HFFc6 (cell line): ENCODE measurements around the gene UGT1A6. TPM values are rescaled to one million over a fixed set of nuclear protein-coding genes. Genes with fewer than 3 reads are reported as not detected.

Source experiments
- DNase-seq: peaks from one replicate; pipeline ENCODE4 v3.0.0-alpha.2; 2018
- H3K27ac Mint-ChIP-seq: 2 replicates; pipeline ENCODE4 v1.8.0; 2020; ENCODE audit warnings: mild to moderate bottlenecking, mixed read lengths
- H3K27me3 Mint-ChIP-seq: 2 replicates; pipeline ENCODE4 v1.8.0; 2021; ENCODE audit warnings: mild to moderate bottlenecking, moderate library complexity, mixed read lengths; ENCODE audit not compliant: insufficient read depth
- H3K36me3 Mint-ChIP-seq: 2 replicates; pipeline ENCODE4 v1.8.0; 2021; ENCODE audit warnings: low read depth, mixed read lengths
- H3K4me1 Mint-ChIP-seq: 2 replicates; pipeline ENCODE4 v1.8.0; 2020; ENCODE audit warnings: low read depth, mixed read lengths
- H3K4me3 Mint-ChIP-seq: 2 replicates; pipeline ENCODE4 v1.8.0; 2020; ENCODE audit warnings: mild to moderate bottlenecking, moderate library complexity, mixed read lengths
- H3K9me3 Mint-ChIP-seq: 2 replicates; pipeline ENCODE4 v1.8.0; 2020; ENCODE audit warnings: mild to moderate bottlenecking, mixed read lengths
- CTCF ChIP-seq: fragments of 200-600 bp; sonication (generic); IDR thresholded peaks from 2 replicates; pipeline ENCODE4 v1.5.0; 2021; ENCODE audit warnings: antibody characterized with exemption, mild to moderate bottlenecking
- total RNA-seq, 6 experiments: library from RNA; stranded (reverse); fragmentation: NEBNext Ultra II Directional; extraction: Animal tissue kit (Norgen Biotek cat#: 25700); gene quantifications; 2 replicates in 1 of 6; 3 replicates in 5 of 6; pipeline ENCODE4 v1.2.3, GENCODE V29; 2021

The UGT1A6 gene
- total RNA-seq, 6 experiments from 2014 or later = not detected

- no peaks in the 10 kb centered on the region for H3K36me3 Mint-ChIP-seq
- H3K27ac Mint-ChIP-seq = no peak overlapping the region
- peaks cover 8% of the 10 kb centered on the region for H3K9me3 Mint-ChIP-seq
- H3K4me3 Mint-ChIP-seq = no peak overlapping the region
- H3K27me3 Mint-ChIP-seq = peaks cover 7% of the 10 kb centered on the region; the same call in 1 of the 2 replicates
- H3K4me1 Mint-ChIP-seq = peaks cover 4% of the 10 kb centered on the region; the same call in 1 of the 2 replicates
- TF ChIP-seq CTCF = no peak
- DNase-seq = no peak
These were observed 5.8 kb upstream of the UGT1A6 start for GRCh38 chr2:233686928-233687327.

- Mint-ChIP-seq H3K9me3 (peaks cover 8% of the 10 kb centered on the region), H3K36me3 (no peaks in the 10 kb centered on the region), H3K4me1 (peaks cover 4% of the 10 kb centered on the region; the same call in 1 of the 2 replicates), H3K4me3 (no peak overlapping the region), H3K27me3 (peaks cover 9% of the 10 kb centered on the region; the same call in 1 of the 2 replicates), H3K27ac (no peak overlapping the region)
- TF ChIP-seq CTCF = no peak
- DNase-seq = no peak
These were observed 4.3 kb upstream of the UGT1A6 start for GRCh38 chr2:233688341-233688740.

GRCh38 chr2:233689031-233689430 is 3.7 kb upstream of the UGT1A6 start:
- Mint-ChIP-seq H3K4me3 (no peak overlapping the region), H3K4me1 (peaks cover 4% of the 10 kb centered on the region; the same call in 1 of the 2 replicates), H3K27me3 (peaks cover 9% of the 10 kb centered on the region; the same call in 1 of the 2 replicates), H3K27ac (no peak overlapping the region), H3K9me3 (peaks cover 8% of the 10 kb centered on the region), H3K36me3 (no peaks in the 10 kb centered on the region)
- DNase-seq = no peak
- no peak for TF ChIP-seq CTCF

GRCh38 chr2:233689501-233689900 is 3.2 kb upstream of the UGT1A6 start:
- H3K9me3 Mint-ChIP-seq = peaks cover 8% of the 10 kb centered on the region
- peaks cover 9% of the 10 kb centered on the region; the same call in 1 of the 2 replicates for H3K27me3 Mint-ChIP-seq
- no peak for DNase-seq
- peaks cover 4% of the 10 kb centered on the region; the same call in 1 of the 2 replicates for H3K4me1 Mint-ChIP-seq
- no peak for TF ChIP-seq CTCF
- no peak overlapping the region for H3K27ac Mint-ChIP-seq
- no peaks in the 10 kb centered on the region for H3K36me3 Mint-ChIP-seq
- no peak overlapping the region for H3K4me3 Mint-ChIP-seq

- DNase-seq = no peak
- no peak for TF ChIP-seq CTCF
- Mint-ChIP-seq H3K4me1 (peaks cover 4% of the 10 kb centered on the region; the same call in 1 of the 2 replicates), H3K4me3 (no peak overlapping the region), H3K9me3 (peaks cover 8% of the 10 kb centered on the region), H3K27me3 (peaks cover 9% of the 10 kb centered on the region; the same call in 1 of the 2 replicates), H3K36me3 (no peaks in the 10 kb centered on the region), H3K27ac (no peak overlapping the region)
These were observed 2.2 kb upstream of the UGT1A6 start for GRCh38 chr2:233690444-233690843.
